OCI-LY3 (cell line): Measurements from ENCODE around the gene HOTAIR.

Experiments used
- CTCF ChIP-seq: fragments of 200-600, 300-600 bp; sonication (generic); IDR thresholded peaks from 2 replicates; pipeline ENCODE4 v1.5.1; 2014; ENCODE audit warnings: antibody characterized with exemption, low read length, low read depth
- EZH2phosphoT487 ChIP-seq: fragments of 200-600 bp; shearing (Covaris generic); IDR thresholded peaks from 2 replicates; pipeline ENCODE4 v1.6.1; 2018; ENCODE audit warnings: antibody characterized with exemption, mixed run types, low read depth

DNA sequence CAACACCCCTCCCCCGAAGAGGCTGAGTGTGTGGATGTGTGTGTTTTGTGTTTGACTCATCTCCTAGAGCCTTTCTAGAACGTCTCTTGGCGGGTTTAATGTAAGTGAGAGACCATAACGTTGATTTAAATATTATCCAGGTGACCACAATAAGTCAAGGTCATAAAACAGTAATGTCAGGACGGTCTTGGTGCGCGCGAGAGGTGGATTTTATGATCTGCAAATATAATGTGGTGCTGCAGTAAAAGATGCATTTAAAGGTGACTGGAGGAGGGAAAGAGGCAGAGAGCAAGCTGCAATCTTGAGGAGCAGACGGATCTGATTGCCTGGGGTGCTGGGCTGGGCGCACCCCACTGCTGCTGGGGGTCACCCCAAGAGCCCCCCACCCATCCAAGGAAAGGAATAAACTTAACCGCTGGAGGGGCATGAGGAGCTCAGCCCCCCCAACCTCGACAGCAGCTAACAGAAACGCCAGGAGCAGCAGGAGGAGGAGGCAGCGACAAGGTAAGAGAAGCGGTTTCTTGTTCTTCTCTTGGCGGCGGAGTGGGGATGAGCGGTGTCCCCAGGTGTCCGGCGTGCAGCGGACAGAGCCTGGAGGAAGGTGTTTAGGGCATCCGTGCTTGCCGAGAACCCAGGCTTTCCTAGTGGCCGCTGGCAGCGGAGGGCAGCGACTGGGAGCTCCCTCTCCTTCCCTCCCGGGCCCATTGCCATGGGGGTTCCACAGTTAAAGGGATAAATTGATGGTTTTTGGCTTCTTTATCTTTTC, 15.7 kb upstream of the HOTAIR start:
- no peak for TF ChIP-seq CTCF
- TF ChIP-seq EZH2phosphoT487 = no peak
